HepG2 (cell line): ENCODE measurements around the gene HLA-DQB2. TPM values are rescaled to one million over a fixed set of nuclear protein-coding genes. Genes with fewer than 3 reads are reported as not detected.

Experiments used
- ATAC-seq: fragments of 200-7000 bp; cut with Tn5 transposase; 3 replicates; pipeline ENCODE4 v1.9.1; 2020; ENCODE audit warnings: mild to moderate bottlenecking, moderate library complexity
- BruUV-seq: library from RNA; stranded (reverse); fragments of 400-500 nt; replicated peaks from 2 replicates; lab custom pipeline; 2021; lab: Mats Ljungman, UMichigan
- CTCF ChIA-PET: fragments of 300-600 bp; formaldehyde crosslinking; extraction: SDS; loops from one replicate; lab custom pipeline; 2021; ENCODE audit warnings: low total read pairs, inconsistent platforms, low intra/inter-chr PET ratio; lab: Yijun Ruan, JAX
- POLR2A ChIA-PET: fragments of 350-600 bp; sonication (Branson Sonifier 250); formaldehyde crosslinking; loops from one replicate; lab custom pipeline; 2020; ENCODE audit warnings: antibody characterized with exemption, inconsistent platforms; lab: Yijun Ruan, JAX
- DNase-seq: peaks from one replicate; pipeline ENCODE4 v3.0.0-alpha.2; 2015; ENCODE audit warnings: low spot score
- FAIRE-seq: peaks from 3 replicates; lab custom pipeline; 2011; peaks lifted over from hg19 to GRCh38; lab: Jason Lieb, UNC
- H2AFZ ChIP-seq: one replicate; pipeline ENCODE4 v1.6.1; 2011; ENCODE audit warnings: low read length, inconsistent platforms
- H3K27ac ChIP-seq: fragments of 300-600 bp; 3 replicates; pipeline ENCODE4 v1.8.0; 2011; ENCODE audit warnings: mixed run types, mild to moderate bottlenecking, mixed read lengths, low read length, inconsistent platforms; ENCODE audit not compliant: insufficient read depth; ENCODE audit errors: extremely low read length
- H3K27me3 ChIP-seq, 2 experiments: fragments of 200-600 bp in 1 of 2; 2 replicates in 1 of 2; 3 replicates in 1 of 2; pipeline versions ENCODE4 v1.6.0 to v1.8.0; 2011; ENCODE audit warnings: low read length in 2 of 2, mild to moderate bottlenecking in 2 of 2, moderate library complexity in 2 of 2, inconsistent platforms in 1 of 2; ENCODE audit not compliant: insufficient read depth in 2 of 2, control insufficient read depth in 1 of 2
- H3K36me3 ChIP-seq, 2 experiments: fragments of 200-600 bp in 1 of 2; replicated peaks in 1 of 2; 2 replicates in 1 of 2; 3 replicates in 1 of 2; pipeline versions ENCODE4 v1.5.1 to v1.8.0; 2011; ENCODE audit warnings: low read length in 2 of 2, inconsistent platforms in 1 of 2; ENCODE audit not compliant: insufficient read depth in 2 of 2, control insufficient read depth in 1 of 2
- H3K4me1 ChIP-seq: 2 replicates; pipeline ENCODE4 v1.5.1; 2012; ENCODE audit warnings: low read length, inconsistent platforms; ENCODE audit not compliant: insufficient read depth
- H3K4me2 ChIP-seq: 2 replicates; pipeline ENCODE4 v1.6.0; 2011; ENCODE audit warnings: low read depth, low read length, inconsistent platforms
- H3K4me3 ChIP-seq, 3 experiments: fragments of 200-600 bp in 1 of 3; sonication (generic), shearing (Covaris generic) in 1 of 3; replicated peaks in 1 of 3; 2 replicates each; pipeline ENCODE4 v1.5.1; 2011 to 2016; ENCODE audit warnings: low read length in 3 of 3, inconsistent platforms in 2 of 3, low read depth in 2 of 3, mild to moderate bottlenecking in 2 of 3, control low read depth in 1 of 3, mixed read lengths in 1 of 3; ENCODE audit not compliant: insufficient read depth in 1 of 3
- H3K79me2 ChIP-seq: one replicate; pipeline ENCODE4 v1.6.1; 2011; ENCODE audit warnings: low read length, inconsistent platforms; ENCODE audit not compliant: insufficient read depth
- H3K9ac ChIP-seq: 2 replicates; pipeline ENCODE4 v1.6.0; 2011; ENCODE audit warnings: mild to moderate bottlenecking, low read depth, low read length, inconsistent platforms; ENCODE audit not compliant: insufficient read depth
- H3K9me3 ChIP-seq: 2 replicates; pipeline ENCODE4 v1.5.1; 2012; ENCODE audit warnings: mild to moderate bottlenecking, low read length
- H4K20me1 ChIP-seq: 2 replicates; pipeline ENCODE4 v1.6.0; 2011; ENCODE audit warnings: inconsistent platforms, mild to moderate bottlenecking, low read length, moderate library complexity; ENCODE audit not compliant: insufficient read depth
- AHDC1 ChIP-seq: sonication (generic); formaldehyde crosslinking; IDR thresholded peaks from 2 replicates; pipeline ENCODE4 v1.5.1; 2020; ENCODE audit warnings: mild to moderate bottlenecking, missing genetic modification reagents, borderline replicate concordance
- MAF1 ChIP-seq: sonication (generic); formaldehyde crosslinking; IDR thresholded peaks from 2 replicates; pipeline ENCODE4 v1.5.0; 2020; ENCODE audit warnings: missing genetic modification reagents, borderline replicate concordance
- NFYB ChIP-seq: sonication (generic); formaldehyde crosslinking; IDR thresholded peaks from 2 replicates; pipeline ENCODE4 v1.4.0; 2020; ENCODE audit warnings: missing genetic modification reagents
- PAF1 ChIP-seq: IDR thresholded peaks from 2 replicates; pipeline ENCODE4 v1.6.1; 2016; ENCODE audit warnings: missing genetic modification reagents, missing compliant biosample characterization
- RAD51 ChIP-seq: fragments of 450-650 bp; IDR thresholded peaks from 2 replicates; pipeline ENCODE4 v1.6.1; 2016; ENCODE audit warnings: borderline replicate concordance
- ZBTB46 ChIP-seq: sonication (generic); formaldehyde crosslinking; IDR thresholded peaks from 2 replicates; pipeline ENCODE4 v1.4.0; 2020; ENCODE audit warnings: mild to moderate bottlenecking, missing genetic modification reagents, borderline replicate concordance
- ZNF543 ChIP-seq: sonication (generic); formaldehyde crosslinking; IDR thresholded peaks from 2 replicates; pipeline ENCODE4 v1.4.0; 2020; ENCODE audit warnings: mild to moderate bottlenecking, missing genetic modification reagents
- WGBS: methylation state at CpG from one replicate; pipeline ENCODE4 v1.1.6; 2017; ENCODE audit warnings: low lambda C conversion rate; 5-methylcytosine and 5-hydroxymethylcytosine counted together
- in situ Hi-C: cut with HindIII; loops from 2 replicates; pipeline ENCODE4 v1.10.0; 2017; ENCODE audit warnings: low pct_unique_long_range_greater_than_20kb; ENCODE audit not compliant: extremely low pct_ligation_motif_present
- intact Hi-C: fragments of 100-400 bp; cut with micrococcal nuclease; formaldehyde crosslinking; loops from one replicate; pipeline ENCODE4 v1.10.0; 2022; ENCODE audit not compliant: unreplicated experiment
- polyA plus RNA-seq, 8 experiments: library from polyadenylated mRNA; depleted of rRNA in 3 of 8; stranded (reverse) in 7 of 8; unstranded in 1 of 8; fragments of >200 nt; fragmentation: Illumina TruSeq in 4 of 8; extraction: Trizol in 4 of 8; gene quantifications; 2 replicates each; pipeline versions ENCODE4 v1.2.1 to v1.2.3, GENCODE V29; 2011 to 2016; ENCODE audit warnings: low read depth in 4 of 8, missing spikeins in 1 of 8, mixed read lengths in 1 of 8; ENCODE audit not compliant: insufficient read depth in 1 of 8
- total RNA-seq, 5 experiments: library from RNA; depleted of rRNA; stranded (reverse); fragments of >200 nt; fragmentation: Illumina TruSeq; extraction: Trizol; gene quantifications; 2 replicates each; pipeline ENCODE4 v1.2.3, GENCODE V29; 2016; ENCODE audit warnings: low read depth in 1 of 5
- TF ChIP-seq, protein P1 (sequence below): fragments of 450-650 bp; IDR thresholded peaks from 2 replicates; pipeline ENCODE4 v1.6.1; 2016
- TF ChIP-seq, protein P2 (sequence below): sonication (generic); formaldehyde crosslinking; IDR thresholded peaks from 2 replicates; pipeline ENCODE4 v1.4.0; 2020; ENCODE audit warnings: missing genetic modification reagents, mild to moderate bottlenecking, borderline replicate concordance

HLA-DQB2 gene
- total and polyA plus RNA-seq, 2 of the 13 experiments (the other 11 are each of a cell fraction or from before 2014, with no cell fraction given), result not detected

GRCh38 chr6:32761548-32761947, 1.8 kb downstream of the HLA-DQB2 start:
- H3K9me3 ChIP-seq, result no peaks in the 10 kb centered on the region
- ChIA-PET CTCF (no interaction called here), POLR2A (no interaction called here)
- H3K27ac ChIP-seq, result no peak overlapping the region
- H2AFZ ChIP-seq, result no peak overlapping the region
- H3K9ac ChIP-seq, result no peak overlapping the region
- ATAC-seq (no peak), DNase-seq (no peak), FAIRE-seq (no peak)
- H3K27me3 ChIP-seq, result peaks cover 0 to 31% of the 10 kb centered on the region in 2 experiments; a peak in 3 of 5 replicates
- H3K36me3 ChIP-seq, result no peaks in the 10 kb centered on the region
- H3K4me2 ChIP-seq, result no peak overlapping the region
- H3K4me1 ChIP-seq, result no peaks in the 10 kb centered on the region
- BruUV-seq, result no TSS peak
- TF ChIP-seq ZNF543 (CRISPR knock-in tag), result no peak
- TF ChIP-seq MAF1, result no peak
- TF ChIP-seq RAD51, result no peak
- no peak for TF ChIP-seq AHDC1 (CRISPR knock-in tag)
- TF ChIP-seq, protein P1, sequence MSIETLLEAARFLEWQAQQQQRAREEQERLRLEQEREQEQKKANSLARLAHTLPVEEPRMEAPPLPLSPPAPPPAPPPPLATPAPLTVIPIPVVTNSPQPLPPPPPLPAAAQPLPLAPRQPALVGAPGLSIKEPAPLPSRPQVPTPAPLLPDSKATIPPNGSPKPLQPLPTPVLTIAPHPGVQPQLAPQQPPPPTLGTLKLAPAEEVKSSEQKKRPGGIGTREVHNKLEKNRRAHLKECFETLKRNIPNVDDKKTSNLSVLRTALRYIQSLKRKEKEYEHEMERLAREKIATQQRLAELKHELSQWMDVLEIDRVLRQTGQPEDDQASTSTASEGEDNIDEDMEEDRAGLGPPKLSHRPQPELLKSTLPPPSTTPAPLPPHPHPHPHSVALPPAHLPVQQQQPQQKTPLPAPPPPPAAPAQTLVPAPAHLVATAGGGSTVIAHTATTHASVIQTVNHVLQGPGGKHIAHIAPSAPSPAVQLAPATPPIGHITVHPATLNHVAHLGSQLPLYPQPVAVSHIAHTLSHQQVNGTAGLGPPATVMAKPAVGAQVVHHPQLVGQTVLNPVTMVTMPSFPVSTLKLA, result no peak
- TF ChIP-seq ZBTB46 (CRISPR knock-in tag), result no peak
- no peak for TF ChIP-seq PAF1
- TF ChIP-seq, protein P2, sequence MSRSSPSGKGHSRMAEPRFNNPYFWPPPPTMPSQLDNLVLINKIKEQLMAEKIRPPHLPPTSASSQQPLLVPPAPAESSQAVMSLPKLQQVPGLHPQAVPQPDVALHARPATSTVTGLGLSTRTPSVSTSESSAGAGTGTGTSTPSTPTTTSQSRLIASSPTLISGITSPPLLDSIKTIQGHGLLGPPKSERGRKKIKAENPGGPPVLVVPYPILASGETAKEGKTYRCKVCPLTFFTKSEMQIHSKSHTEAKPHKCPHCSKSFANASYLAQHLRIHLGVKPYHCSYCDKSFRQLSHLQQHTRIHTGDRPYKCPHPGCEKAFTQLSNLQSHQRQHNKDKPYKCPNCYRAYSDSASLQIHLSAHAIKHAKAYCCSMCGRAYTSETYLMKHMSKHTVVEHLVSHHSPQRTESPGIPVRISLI (CRISPR knock-in tag), result no peak
- no peak for TF ChIP-seq NFYB (CRISPR knock-in tag)
- no peaks in the 10 kb centered on the region for H4K20me1 ChIP-seq
- intact Hi-C loops (no loop called here), in situ Hi-C loops (no loop called here)
- H3K79me2 ChIP-seq, result no peaks in the 10 kb centered on the region
- 68% methylated on average over 34 of the region's 40 CpGs for WGBS
- no peak overlapping the region for H3K4me3 ChIP-seq
